Renal cortex interstitium (tissue), 15 donors: ENCODE measurements around the gene PDCD6IP. TPM values are rescaled to one million over a fixed set of nuclear protein-coding genes. Genes with fewer than 3 reads are reported as not detected.
A peak's percentile ranks its signal among the peaks of the same experiment; 100 is the strongest.
"Not testable (repeated sequence)": the region's sequence is repeated elsewhere in the genome, so short reads cannot be mapped to it uniquely, and the experiment has no call there.

Experiments used
- DNase-seq, 11 donors: peaks; one replicate each; pipeline ENCODE4 v3.0.0-alpha.2; 2013; ENCODE audit warnings: low read depth in 9 of 11, low spot score in 4 of 11; ENCODE audit errors: extremely low read depth in 1 of 11
- long read RNA-seq, 16 experiments: transcript quantifications; one replicate each; lab custom pipeline, GENCODE V29; 2026
- polyA plus RNA-seq, 3 donors: library from polyadenylated mRNA; unstranded; fragments of 120-200 nt; gene quantifications; one replicate each; pipeline ENCODE4 v1.2.1, GENCODE V29; 2013; ENCODE audit not compliant: insufficient read length in 3 of 3

PDCD6IP gene, protein sequence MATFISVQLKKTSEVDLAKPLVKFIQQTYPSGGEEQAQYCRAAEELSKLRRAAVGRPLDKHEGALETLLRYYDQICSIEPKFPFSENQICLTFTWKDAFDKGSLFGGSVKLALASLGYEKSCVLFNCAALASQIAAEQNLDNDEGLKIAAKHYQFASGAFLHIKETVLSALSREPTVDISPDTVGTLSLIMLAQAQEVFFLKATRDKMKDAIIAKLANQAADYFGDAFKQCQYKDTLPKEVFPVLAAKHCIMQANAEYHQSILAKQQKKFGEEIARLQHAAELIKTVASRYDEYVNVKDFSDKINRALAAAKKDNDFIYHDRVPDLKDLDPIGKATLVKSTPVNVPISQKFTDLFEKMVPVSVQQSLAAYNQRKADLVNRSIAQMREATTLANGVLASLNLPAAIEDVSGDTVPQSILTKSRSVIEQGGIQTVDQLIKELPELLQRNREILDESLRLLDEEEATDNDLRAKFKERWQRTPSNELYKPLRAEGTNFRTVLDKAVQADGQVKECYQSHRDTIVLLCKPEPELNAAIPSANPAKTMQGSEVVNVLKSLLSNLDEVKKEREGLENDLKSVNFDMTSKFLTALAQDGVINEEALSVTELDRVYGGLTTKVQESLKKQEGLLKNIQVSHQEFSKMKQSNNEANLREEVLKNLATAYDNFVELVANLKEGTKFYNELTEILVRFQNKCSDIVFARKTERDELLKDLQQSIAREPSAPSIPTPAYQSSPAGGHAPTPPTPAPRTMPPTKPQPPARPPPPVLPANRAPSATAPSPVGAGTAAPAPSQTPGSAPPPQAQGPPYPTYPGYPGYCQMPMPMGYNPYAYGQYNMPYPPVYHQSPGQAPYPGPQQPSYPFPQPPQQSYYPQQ
- 100 to 1,000 TPM; 127 to 180 (median 168) TPM for polyA plus RNA-seq
- long read RNA-seq, donor 1, partial matches to known transcripts = 23 of 26 reads
- long read RNA-seq, donor 1, other reads (novel, unspliced or antisense) = 0 of 26 reads
- long read RNA-seq, donor 2, full-length matches to known transcripts = 3 of 45 reads
- long read RNA-seq, donor 2, partial matches to known transcripts = 42 of 45 reads
- long read RNA-seq, donor 2, other reads (novel, unspliced or antisense) = 0 of 45 reads
- long read RNA-seq, donor 3, full-length matches to known transcripts = 10 of 24 reads
- long read RNA-seq, donor 3, partial matches to known transcripts = 14 of 24 reads
- long read RNA-seq, donor 3, other reads (novel, unspliced or antisense) = 0 of 24 reads
- long read RNA-seq, donor 4, full-length matches to known transcripts = 4 of 18 reads
- long read RNA-seq, donor 4, partial matches to known transcripts = 14 of 18 reads
- long read RNA-seq, donor 4, other reads (novel, unspliced or antisense) = 0 of 18 reads
- long read RNA-seq, donor 5 = 0 reads
- long read RNA-seq, donor 6, full-length matches to known transcripts = 9 of 26 reads
- long read RNA-seq, donor 6, partial matches to known transcripts = 17 of 26 reads
- long read RNA-seq, donor 6, other reads (novel, unspliced or antisense) = 0 of 26 reads
- long read RNA-seq, donor 7, full-length matches to known transcripts = 10 of 23 reads
- long read RNA-seq, donor 7, partial matches to known transcripts = 13 of 23 reads
- long read RNA-seq, donor 7, other reads (novel, unspliced or antisense) = 0 of 23 reads
- long read RNA-seq, donor 8, full-length matches to known transcripts = 32 of 62 reads
- long read RNA-seq, donor 8, partial matches to known transcripts = 30 of 62 reads
- long read RNA-seq, donor 8, other reads (novel, unspliced or antisense) = 0 of 62 reads
- long read RNA-seq, donor 9, full-length matches to known transcripts = 16 of 29 reads
- long read RNA-seq, donor 9, partial matches to known transcripts = 13 of 29 reads
- long read RNA-seq, donor 9, other reads (novel, unspliced or antisense) = 0 of 29 reads
- long read RNA-seq, donor 10, full-length matches to known transcripts = 4 of 30 reads
- long read RNA-seq, donor 10, partial matches to known transcripts = 26 of 30 reads
- long read RNA-seq, donor 10, other reads (novel, unspliced or antisense) = 0 of 30 reads
- long read RNA-seq, donor 11, full-length matches to known transcripts = 10 of 15 reads
- long read RNA-seq, donor 11, partial matches to known transcripts = 5 of 15 reads
- long read RNA-seq, donor 11, other reads (novel, unspliced or antisense) = 0 of 15 reads
- long read RNA-seq, donor 12, full-length matches to known transcripts = 5 of 5 reads
- long read RNA-seq, donor 12, partial matches to known transcripts = 0 of 5 reads
- long read RNA-seq, donor 12, other reads (novel, unspliced or antisense) = 0 of 5 reads
- long read RNA-seq, donor 13, full-length matches to known transcripts = 14 of 55 reads
- long read RNA-seq, donor 13, partial matches to known transcripts = 41 of 55 reads
- long read RNA-seq, donor 13, other reads (novel, unspliced or antisense) = 0 of 55 reads
- long read RNA-seq, donor 14, full-length matches to known transcripts = 5 of 15 reads
- long read RNA-seq, donor 14, partial matches to known transcripts = 10 of 15 reads
- long read RNA-seq, donor 14, other reads (novel, unspliced or antisense) = 0 of 15 reads
- long read RNA-seq, donor 15, full-length matches to known transcripts = 1 of 1 reads
- long read RNA-seq, donor 15, partial matches to known transcripts = 0 of 1 reads
- long read RNA-seq, donor 15, other reads (novel, unspliced or antisense) = 0 of 1 reads
- long read RNA-seq, donor 16, full-length matches to known transcripts = 34 of 79 reads
- long read RNA-seq, donor 16, partial matches to known transcripts = 45 of 79 reads
- long read RNA-seq, donor 16, other reads (novel, unspliced or antisense) = 0 of 79 reads

- DNase-seq = peak; percentile 79 to 89 (median 84)
Observed at GRCh38 chr3:33798418-33799201, at the start of gene PDCD6IP. Gene PDCD6IP (plus strand): TSS chr3:33798630. CDS start chr3:33798729, 99 bp downstream.

GRCh38 chr3:33749546-33750210 is 48.8 kb upstream of the PDCD6IP start:
- DNase-seq = no peak

GRCh38 chr3:33750211-33750548 is 48.2 kb upstream of the PDCD6IP start:
- DNase-seq = no peak

DNA sequence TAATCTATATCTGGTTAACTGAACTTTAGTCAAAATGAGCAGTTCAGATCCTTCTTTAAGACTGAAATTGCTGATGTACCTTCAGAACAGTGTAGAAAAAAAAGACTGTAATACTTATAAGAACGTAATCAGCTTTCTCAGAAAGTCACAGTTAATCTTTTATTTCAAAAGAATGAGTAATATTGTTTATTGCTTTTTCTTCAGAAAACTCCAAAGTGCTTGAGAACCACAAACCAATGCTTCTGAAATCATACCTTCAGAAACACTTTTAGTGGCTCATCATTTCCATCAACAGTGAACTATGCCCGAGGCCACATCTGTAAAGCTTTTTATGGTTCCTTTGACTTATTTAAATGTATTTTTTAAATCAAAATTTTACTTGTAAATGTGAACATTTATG is 47.1 kb upstream of the PDCD6IP start:
- no peak for DNase-seq

- not testable (repeated sequence) for DNase-seq
Observed at GRCh38 chr3:33754391-33754790, 44.0 kb upstream of the PDCD6IP start.

DNA sequence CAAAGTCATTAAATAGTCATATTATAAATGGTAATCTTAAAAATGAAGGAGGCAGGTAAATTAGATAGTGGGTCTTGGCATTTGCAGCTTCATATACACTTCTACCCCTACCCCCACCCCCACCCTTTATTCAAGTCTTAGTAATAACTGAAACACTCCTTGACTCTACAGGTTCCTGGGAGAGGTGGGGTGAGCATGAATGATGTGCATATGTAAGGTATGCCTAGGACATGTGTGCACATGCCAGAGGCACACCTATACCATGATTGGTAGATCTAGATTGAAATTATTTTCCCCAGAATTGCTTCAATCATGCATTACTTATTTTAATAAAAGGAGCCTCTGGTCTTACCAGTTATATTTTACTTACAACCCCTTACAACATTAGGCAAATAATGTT is 40.1 kb upstream of the PDCD6IP start:
- DNase-seq = no peak

GRCh38 chr3:33758864-33759263 is 39.6 kb upstream of the PDCD6IP start:
- DNase-seq = no peak

DNA sequence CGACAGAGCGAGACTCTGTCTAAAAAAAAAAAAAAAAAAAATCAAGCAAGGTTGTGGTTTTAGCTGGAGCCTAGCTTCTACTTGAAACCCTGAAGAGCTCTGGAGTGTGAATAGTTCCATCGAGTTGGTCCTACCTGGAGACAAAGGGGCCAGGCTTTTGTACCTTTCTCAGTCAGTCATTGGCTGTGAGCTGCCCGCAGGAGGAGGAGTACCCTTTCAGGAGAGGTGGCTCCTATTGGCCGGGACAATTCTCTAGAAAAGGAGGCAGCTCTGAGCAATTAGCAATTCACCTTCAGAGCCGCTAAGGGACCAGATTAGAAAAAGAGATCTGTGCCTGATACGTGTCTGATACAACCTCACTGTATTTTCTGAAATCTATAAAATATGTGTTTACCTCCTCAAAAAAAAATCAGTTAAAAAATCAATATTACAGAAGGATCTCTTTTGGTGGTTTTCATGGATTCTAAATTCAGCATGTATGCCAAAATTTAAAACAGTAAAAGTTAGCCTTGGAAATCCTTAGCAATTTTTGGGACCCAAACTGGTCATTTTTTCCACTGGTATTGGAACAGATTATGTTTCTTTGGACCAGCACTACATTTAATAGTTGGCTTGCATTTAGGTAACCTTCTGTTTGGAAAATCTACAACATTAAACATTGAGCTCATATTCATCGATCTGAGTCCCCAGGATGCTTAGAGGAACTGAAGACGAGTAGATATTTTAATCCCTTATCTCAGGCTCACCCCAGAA is 29.7 kb upstream of the PDCD6IP start:
- no peak for DNase-seq

GRCh38 chr3:33773637-33774036 is 24.8 kb upstream of the PDCD6IP start:
- DNase-seq = no peak

- DNase-seq = no peak
Observed at GRCh38 chr3:33775363-33775762, 23.1 kb upstream of the PDCD6IP start.

GRCh38 chr3:33777996-33778395 is 20.4 kb upstream of the PDCD6IP start:
- no peak for DNase-seq

DNA sequence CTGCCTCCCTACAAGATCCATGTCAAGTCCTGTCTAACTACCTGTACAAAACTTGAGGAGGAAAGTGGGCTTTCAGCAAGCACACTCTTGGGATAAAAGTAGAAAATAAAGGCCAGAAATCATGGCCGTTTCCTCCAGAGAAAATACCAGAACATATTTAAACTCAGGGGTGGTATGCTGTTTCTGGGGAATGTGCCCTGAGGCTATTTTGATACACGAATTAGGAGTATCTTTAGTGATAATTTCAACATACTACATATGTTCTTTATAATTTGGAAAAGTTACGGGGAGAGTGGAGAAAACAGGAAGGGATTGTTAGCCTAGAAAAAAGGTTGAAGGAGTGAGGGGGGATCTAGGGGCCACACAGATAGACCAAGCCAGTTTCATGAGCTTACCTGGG is 18.7 kb upstream of the PDCD6IP start:
- DNase-seq = no peak

- not testable (repeated sequence) for DNase-seq
Observed at GRCh38 chr3:33781413-33781812, 17.0 kb upstream of the PDCD6IP start.

- no peak for DNase-seq
Observed at GRCh38 chr3:33786565-33787327, 11.7 kb upstream of the PDCD6IP start.
